Left hindlimb (tissue), 1 donor: ENCODE measurements around the gene STK24.

Source experiments
- DNase-seq: peaks from one replicate; pipeline ENCODE4 v3.0.0-alpha.2; 2018

STK24 gene

GRCh38 chr13:98467263-98467985, 109.5 kb downstream of the STK24 start:
- DNase-seq, result no peak

- no peak for DNase-seq
Observed at GRCh38 chr13:98466634-98467236, 110.2 kb downstream of the STK24 start.

DNA sequence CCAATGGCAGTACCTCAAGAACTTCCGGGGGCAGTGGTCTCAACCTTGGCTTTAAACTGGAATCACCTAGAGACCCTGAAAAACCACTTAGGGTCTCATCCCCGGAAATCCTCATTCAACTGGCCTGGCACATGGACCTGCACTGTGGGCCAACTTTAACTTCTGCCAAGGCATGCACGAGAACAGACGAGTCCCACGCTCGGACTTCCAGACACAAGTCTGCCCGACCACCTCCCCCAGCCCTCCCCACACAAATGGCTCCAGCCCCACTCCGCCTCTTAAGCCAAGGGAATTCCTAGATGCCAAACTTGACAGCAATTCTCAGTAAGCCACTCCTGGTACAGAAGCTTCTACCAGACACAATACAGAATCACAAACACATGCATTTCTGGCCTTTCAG, 114.0 kb downstream of the STK24 start:
- peak; percentile 38 for DNase-seq

DNA sequence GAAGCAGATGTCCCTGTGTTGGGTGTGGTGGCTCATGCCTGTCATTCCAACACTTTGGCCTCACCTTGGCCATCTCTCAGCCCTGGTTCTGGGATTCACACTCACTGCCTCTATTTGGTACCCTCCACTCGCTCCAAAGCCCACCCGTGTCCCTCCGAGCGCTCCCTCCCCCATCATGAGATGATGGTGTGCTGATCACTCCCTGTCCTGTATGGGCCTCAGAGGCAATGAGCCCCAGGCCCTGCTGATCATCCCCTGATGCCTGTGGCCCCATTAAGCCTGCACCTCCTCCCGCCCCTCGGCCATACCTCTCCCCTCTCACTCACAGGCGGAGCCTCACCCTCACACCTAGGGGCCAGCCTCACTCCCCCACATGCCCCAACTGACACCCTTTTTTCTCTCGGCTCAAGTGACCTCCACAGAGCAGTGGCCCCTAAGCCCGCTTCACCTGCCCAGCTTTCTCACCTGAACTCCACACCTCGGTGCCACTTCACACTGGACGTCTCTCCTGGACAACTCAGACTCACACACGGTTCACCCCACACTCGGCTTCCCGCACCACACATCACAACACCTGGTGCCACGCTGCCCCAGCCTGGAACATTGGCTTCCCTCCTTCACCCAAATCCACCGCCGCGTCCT, 114.5 kb downstream of the STK24 start:
- DNase-seq, result no peak

DNA sequence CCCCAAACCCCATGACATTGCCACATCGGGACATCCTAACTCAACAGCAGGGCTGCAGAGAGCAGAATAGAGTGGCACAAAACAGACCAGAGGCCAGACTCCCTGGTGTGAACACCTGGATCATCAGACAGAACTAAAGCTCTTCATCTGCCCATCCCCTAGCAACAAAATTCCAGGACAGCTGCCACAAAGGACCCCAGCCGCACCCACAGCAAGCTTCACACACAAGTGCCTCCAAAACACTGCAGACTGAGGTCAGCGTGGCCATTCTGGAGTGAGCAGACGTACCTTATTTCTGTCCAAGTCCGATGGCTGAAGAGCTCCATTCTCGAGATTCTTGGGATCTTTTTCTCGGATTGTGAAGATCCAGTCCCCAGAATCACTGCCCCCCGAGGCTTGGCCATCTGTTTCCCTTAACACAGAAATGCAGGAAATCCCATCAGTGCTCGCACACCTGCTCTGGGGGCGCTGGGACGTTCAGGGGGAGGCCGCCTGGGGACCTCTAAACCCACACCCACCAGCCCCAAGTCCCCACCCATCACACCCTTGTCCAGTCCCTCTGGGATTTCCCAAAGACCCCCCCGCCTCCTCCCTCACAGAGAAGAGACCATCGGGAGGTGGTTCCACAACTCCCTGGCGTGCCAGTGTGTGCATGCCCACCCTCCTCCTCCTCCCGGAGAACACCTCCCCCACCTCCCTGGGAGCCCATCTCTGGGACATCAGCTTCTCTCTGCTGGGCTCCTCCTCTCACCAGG, 115.2 kb downstream of the STK24 start:
- DNase-seq, result no peak

DNA sequence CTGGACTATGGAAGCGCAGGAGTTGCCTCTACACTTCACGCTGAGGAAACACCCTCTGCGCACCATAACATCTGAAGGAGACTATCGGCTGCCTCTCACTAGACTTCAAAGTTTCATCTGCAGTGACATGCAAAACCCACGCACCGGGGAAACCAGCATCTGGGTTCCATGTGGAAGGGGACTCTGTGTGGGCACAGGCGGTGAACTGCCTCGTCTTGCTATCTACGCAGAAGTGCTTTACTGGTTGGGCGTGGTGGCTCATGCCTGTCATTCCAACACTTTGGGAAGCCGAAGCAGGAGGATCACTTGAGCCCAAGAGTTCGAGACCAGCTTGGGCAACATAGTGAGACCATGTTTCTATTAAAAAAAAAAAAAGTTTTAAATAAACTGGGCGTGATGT, 116.4 kb downstream of the STK24 start:
- no peak for DNase-seq

- DNase-seq, result no peak
Observed at GRCh38 chr13:98459721-98460370, 117.1 kb downstream of the STK24 start.

- no peak for DNase-seq
Observed at GRCh38 chr13:98459171-98459681, 117.7 kb downstream of the STK24 start.

- no peak for DNase-seq
Observed at GRCh38 chr13:98458431-98458830, 118.5 kb downstream of the STK24 start.

GRCh38 chr13:98457053-98457452, 119.9 kb downstream of the STK24 start:
- DNase-seq, result no peak

GRCh38 chr13:98456413-98456845, 120.5 kb downstream of the STK24 start:
- DNase-seq, result no peak

DNA sequence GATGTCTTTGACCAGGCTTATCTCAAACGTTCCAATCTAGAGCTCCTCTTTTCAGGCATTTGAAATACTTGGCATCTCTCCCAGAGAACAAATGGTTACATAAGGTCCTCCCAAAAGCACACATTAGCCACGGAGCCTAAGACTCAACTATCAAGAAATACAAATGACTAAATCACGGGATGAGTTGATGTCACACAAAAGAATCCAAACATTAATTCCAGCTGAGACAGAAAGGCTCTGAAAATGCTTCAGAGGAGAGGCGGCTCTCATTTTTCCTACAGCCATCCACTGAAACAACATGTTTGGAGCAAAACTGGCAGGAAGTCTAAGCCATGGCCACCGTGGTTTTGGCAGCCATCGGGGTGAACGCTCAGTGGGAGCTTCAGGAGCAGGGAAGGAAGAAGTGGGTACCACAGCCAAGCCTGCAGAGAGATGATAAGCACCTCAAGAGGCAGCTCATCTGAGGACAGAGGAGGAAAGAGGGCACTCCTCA, 122.5 kb downstream of the STK24 start:
- DNase-seq, result no peak

DNA sequence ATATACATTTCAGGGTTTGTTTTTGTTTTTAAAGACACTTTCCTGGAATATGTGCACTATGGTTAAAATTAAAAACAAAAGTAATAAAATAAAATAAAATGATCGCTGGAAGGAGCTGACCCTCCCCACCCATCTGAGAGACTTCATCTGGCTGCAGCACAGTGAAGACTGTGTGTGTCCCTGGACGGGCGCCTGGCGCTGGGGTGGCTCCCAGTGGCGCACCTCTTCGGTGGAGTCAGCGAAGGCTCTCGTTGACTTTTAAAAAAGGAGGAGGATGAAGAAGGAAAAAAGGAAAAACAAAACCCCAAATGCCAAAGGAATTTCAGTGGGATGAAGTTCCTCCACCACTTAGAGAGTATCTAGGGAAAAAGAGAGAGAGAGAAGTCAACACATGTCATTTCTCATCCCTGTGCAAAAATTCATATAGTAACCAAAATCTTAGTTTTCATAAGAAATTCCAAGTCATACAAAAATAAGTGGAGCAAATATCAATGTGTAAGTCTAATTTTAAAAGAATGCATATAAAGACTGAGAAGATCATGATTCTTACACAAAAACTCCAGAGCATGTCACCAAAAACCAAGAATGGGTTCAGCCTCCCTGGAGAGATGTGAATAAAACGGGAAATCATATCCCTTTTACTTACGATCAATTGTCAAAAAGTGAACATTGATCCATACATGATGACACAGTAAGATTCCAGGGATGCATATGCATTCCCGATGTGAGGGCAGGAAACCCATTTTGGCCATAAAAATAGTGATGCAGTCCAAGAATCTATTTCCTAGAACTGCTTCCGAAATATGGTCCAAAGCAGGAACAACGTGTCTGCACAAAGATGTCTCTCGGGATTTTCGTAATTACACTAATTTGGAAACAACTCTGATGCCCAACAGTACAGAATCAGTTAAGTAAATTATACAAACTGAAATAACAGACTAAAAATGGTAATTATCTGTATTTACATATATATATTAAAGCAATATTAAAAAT, 123.8 kb downstream of the STK24 start:
- DNase-seq, result no peak

DNA sequence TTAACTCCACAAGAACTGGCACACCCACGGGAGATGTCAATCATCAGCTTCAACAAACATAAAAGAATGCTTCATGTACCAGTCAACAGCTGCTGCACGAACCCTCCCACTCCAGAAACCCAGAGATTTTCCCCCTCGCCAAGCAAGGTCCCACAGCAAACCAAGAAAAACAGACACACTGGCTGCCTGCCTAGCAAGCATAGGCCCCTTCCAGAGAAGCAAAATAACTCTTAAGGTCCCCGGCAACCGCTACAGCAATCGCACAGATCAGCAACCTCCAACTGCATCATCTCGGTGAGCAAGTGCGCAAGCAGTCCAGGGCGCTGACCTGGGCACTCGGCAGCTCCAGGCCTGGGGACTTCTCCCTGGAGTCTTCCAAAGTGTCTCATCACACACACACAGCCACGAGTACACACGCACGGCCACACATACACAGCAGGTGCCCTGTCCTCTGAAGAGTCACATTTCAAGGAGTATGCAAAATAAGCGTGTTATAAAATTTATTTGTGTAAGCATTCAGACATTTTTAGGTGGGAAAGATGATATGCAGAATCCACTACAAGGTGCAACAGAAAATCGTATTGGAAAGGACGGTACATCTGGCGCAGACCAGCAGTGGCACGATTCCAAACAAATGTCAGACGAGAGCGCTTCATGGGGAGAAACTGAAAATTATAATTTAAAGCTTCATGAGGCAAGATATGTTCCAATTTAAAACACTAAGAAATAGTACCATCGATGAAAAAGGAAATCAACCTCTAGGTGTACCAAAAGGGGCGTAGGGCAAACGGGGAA, 125.0 kb downstream of the STK24 start:
- DNase-seq, result peak; percentile 86

DNA sequence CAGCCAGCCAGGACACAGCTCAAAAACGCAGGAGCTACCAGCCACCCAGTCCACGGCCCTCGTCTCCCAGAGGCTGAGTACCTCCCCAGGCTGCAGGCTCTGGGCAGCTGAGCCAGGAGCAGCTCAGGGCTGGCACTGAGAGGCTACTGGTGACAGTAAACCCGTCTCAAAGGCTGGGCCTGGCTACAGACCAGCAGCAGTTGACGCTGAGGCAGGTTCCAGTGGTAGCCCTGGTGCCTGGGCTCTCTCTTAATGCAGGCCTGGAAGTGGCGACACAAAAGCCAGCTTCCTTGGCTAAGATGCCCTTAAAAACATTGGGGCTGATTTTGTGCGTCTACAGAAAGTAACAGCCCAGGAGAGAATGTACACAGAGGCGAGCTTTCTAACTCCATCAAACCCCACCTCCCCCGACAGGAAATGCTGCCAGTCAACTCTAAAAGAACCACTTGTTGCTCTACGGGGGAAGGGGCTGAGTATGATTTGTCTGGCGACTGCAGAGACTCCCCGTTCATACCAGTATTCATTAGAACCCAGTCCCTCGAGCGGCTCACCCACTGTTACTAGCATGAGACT, 126.3 kb downstream of the STK24 start:
- no peak for DNase-seq

GRCh38 chr13:98450026-98450425, 126.9 kb downstream of the STK24 start:
- no peak for DNase-seq

- no peak for DNase-seq
Observed at GRCh38 chr13:98449273-98449672, 127.6 kb downstream of the STK24 start.

GRCh38 chr13:98448642-98448928, 128.3 kb downstream of the STK24 start:
- DNase-seq, result no peak

DNA sequence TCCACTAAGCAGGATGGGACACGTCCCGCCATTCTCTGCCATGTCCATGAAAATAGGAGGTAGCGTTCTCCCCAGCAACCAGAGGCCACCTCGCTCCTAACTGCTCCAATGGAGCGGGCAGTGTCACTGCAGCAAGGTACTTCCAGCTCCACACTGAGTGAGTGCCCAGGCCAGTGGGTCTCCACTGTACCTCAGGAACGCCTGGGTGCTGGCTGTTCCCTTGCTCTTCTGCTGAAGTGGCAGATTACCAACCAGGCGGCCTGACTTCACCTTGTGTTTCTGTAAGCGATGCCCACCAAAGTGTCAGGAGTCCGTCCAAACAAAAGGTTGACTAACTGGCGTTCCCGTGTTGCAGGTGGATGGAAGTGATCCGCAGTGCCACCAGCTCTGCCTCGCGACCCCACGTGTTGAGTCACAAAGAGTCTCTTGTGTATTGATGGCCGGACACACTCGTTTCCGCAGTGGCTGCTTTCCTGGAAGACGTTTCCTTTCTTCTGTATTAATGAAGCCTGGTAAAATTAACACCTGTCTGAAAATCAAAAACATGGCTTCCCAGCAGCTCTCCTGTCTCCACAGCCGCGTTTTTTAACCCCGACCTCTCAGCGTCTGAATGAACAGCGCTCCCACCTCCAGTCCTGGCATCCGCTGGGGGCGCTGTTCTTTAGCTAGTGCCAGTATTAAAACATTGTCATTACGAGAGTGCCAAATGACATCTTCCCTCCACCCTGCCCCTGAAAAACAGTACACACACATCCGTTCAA, 128.8 kb downstream of the STK24 start:
- no peak for DNase-seq
